Ovary (tissue), 9 donors: Measurements from ENCODE around the gene IRGQ. TPM values are rescaled to one million over a fixed set of nuclear protein-coding genes. Genes with fewer than 3 reads are reported as not detected.
A peak's percentile ranks its signal among the peaks of the same experiment; 100 is the strongest.
"Not testable (repeated sequence)": the region's sequence is repeated elsewhere in the genome, so short reads cannot be mapped to it uniquely, and the experiment has no call there.

Experiments used
- DNase-seq, 5 donors: peaks; one replicate each; pipeline ENCODE4 v3.0.0-alpha.2; 2019 to 2020
- H3K27ac ChIP-seq, 2 donors: fragments of 200-600 bp; one replicate each; pipeline versions ENCODE4 v1.5.1 to v1.8.0; 2019 to 2022
- H3K27me3 ChIP-seq: fragments of 200-600 bp; one replicate; pipeline ENCODE4 v1.8.0; 2022
- H3K36me3 ChIP-seq: fragments of 200-600 bp; sonication (generic); one replicate; pipeline ENCODE4 v1.5.1; 2019
- H3K4me1 ChIP-seq: one replicate; pipeline ENCODE4 v1.8.1; 2013; ENCODE audit warnings: mild to moderate bottlenecking, moderate library complexity; ENCODE audit not compliant: insufficient read depth
- H3K4me3 ChIP-seq: fragments of 200-600 bp; sonication (generic); one replicate; pipeline ENCODE4 v1.5.1; 2017
- H3K9me3 ChIP-seq, 2 donors: fragments of 200-600 bp in 1 of 2; sonication (generic) in 1 of 2; one replicate each; pipeline versions ENCODE4 v1.5.1 to v1.8.1; 2013 to 2019; ENCODE audit warnings: mild to moderate bottlenecking in 1 of 2, moderate library complexity in 1 of 2
- EP300 ChIP-seq: sonication (generic); formaldehyde crosslinking; IDR thresholded peaks from one replicate; pipeline ENCODE4 v1.6.1; 2017; ENCODE audit warnings: antibody characterized with exemption
- POLR2A ChIP-seq: fragments of 450-650 bp; IDR thresholded peaks from one replicate; pipeline ENCODE4 v1.6.1; 2017; ENCODE audit warnings: antibody characterized with exemption, mild to moderate bottlenecking, moderate library complexity
- WGBS, 3 donors: extraction: QIAGEN DNeasy Blood & Tissue Kit in 1 of 3; methylation state at CpG; one replicate each; pipeline versions ENCODE4 v1.1.5 to v1.1.7; 2013 to 2017; 5-methylcytosine and 5-hydroxymethylcytosine counted together
- intact Hi-C, 4 donors: fragments of 100-400 bp; cut with DNase I; formaldehyde crosslinking; loops; one replicate each; pipeline versions ENCODE4 v1.11.0 to v1.15.1; 2022 to 2023
- polyA plus RNA-seq, 2 donors: library from polyadenylated mRNA; stranded (reverse); fragments of 200-250 nt in 1 of 2; fragments of 350-450 nt in 1 of 2; fragmentation: Illumina TruSeq in 1 of 2; extraction: RNeasy Lipid Tissue Mini Kit (QIAGEN cat#74804) in 1 of 2; gene quantifications; one replicate each; pipeline ENCODE4 v1.2.3, GENCODE V29; 2013 to 2014
- total RNA-seq, 7 donors: library from RNA; depleted of rRNA in 2 of 7; stranded (reverse); fragments of >200 nt in 2 of 7; fragmentation: NEBNext Ultra II Directional in 3 of 7; extraction: Animal tissue kit (Norgen Biotek cat#: 25700) in 3 of 7; gene quantifications; one replicate each; pipeline versions ENCODE4 v1.1.0 to v1.2.4, GENCODE V29; 2016 to 2023
- TF ChIP-seq, protein P1 (sequence below), 3 donors: fragments of 450-650 bp in 2 of 3; fragments of 200-600 bp in 1 of 3; IDR thresholded peaks; one replicate each; pipeline versions ENCODE4 v1.5.1 to v1.8.0; 2016 to 2022; ENCODE audit warnings: antibody characterized with exemption in 3 of 3, mild to moderate bottlenecking in 1 of 3
- donor health status: DM: no; HTN: no; CAD: no; lungs with moderate emphysema.
- donor health status: DM: no; HTN: no; CAD: no.
- donor health status: Bipolar disorder and iron deficiency.
- donor health status: DM: yes; HTN: yes; CAD: no.
- donor health status: DM: no; HTN: no; CAD: no.
- donor health status: DM: yes; HTN: yes; CAD: no.

IRGQ gene
- total and polyA plus RNA-seq, 9 donors = 5.4 to 25.8 (median 19.2) TPM

DNA sequence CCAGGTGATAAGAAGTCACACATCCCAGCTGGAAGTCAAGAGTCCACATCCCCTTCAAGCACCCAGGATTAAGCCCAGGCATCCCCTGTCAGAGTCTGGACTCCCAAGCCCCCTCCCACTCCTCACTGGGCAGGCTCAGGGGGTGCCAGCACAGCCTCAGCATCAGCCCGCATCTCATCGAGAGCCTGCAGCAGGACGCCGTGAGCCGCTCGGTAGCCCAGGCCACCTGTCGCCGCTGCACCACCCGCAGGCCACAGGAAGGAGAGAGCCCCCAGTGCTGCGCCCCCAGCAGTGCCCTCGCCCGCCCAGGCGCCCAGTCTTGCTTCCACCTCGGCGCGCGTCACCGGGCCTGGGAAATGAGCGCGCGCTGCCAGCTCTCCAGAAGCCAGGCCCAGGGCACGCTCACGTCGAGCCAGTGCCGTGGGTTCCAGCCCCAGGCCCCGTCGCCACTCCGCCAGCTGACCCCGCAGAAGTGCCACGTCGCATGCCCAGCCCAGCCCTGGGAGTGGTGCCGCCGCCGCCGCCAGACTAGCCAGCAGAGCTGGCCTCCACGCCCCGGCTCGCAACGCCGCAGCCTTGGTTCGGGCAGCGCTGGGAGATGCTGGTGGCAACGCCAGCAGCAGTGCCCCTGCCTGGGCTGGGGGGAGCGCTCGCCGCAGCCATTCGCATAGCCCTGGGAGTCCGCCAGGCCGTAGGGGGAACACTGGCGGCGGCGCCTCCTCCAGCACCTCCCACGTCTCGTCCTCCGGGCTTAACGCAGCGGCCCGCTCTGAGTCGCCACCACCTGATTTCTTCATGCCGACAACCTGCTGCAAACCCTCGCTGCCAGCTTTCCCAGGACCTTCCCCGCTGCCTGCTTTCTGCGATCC is 3.8 kb downstream of the IRGQ start:
- no peaks in the 10 kb centered on the region for H3K27me3 ChIP-seq
- no peak overlapping the region for H3K27ac ChIP-seq
- DNase-seq = peak in 1 of 5 donors; percentile 41
- TF ChIP-seq, protein P1, sequence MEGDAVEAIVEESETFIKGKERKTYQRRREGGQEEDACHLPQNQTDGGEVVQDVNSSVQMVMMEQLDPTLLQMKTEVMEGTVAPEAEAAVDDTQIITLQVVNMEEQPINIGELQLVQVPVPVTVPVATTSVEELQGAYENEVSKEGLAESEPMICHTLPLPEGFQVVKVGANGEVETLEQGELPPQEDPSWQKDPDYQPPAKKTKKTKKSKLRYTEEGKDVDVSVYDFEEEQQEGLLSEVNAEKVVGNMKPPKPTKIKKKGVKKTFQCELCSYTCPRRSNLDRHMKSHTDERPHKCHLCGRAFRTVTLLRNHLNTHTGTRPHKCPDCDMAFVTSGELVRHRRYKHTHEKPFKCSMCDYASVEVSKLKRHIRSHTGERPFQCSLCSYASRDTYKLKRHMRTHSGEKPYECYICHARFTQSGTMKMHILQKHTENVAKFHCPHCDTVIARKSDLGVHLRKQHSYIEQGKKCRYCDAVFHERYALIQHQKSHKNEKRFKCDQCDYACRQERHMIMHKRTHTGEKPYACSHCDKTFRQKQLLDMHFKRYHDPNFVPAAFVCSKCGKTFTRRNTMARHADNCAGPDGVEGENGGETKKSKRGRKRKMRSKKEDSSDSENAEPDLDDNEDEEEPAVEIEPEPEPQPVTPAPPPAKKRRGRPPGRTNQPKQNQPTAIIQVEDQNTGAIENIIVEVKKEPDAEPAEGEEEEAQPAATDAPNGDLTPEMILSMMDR (IDR thresholded peaks at IDR 0.05) = no peak
- TF ChIP-seq POLR2A (no peak), EP300 (no peak)
- H3K9me3 ChIP-seq = no peaks in the 10 kb centered on the region
- 88 to 91% (median 91%) methylated on average over 63 of the region's 63 CpGs for WGBS, 3 donors
- H3K4me1 ChIP-seq = peaks cover 8% of the 10 kb centered on the region
- H3K4me3 ChIP-seq = no peak overlapping the region
- H3K36me3 ChIP-seq = no peaks in the 10 kb centered on the region
- intact Hi-C loops = no loop called here

DNA sequence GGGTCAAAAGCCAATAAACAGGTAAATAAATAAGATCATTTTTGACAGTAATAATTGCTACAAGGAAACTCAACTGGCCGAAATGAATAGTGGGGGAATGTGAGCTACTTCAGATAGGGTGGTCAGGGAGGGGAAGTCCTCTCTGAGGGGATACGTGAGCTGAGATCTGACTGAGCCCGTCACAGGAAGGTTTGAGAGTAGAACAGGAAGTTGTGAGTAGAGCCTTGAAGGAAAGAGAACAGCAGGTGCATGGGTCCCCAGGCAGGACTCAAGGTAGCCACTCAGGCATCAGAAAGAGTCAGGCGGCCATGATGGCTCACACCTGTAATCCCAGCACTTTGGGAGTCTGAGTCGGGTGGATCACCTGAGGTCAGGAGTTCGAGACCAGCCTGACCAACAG is 6.3 kb downstream of the IRGQ start:
- DNase-seq = no peak
- no peaks in the 10 kb centered on the region for H3K36me3 ChIP-seq
- H3K27ac ChIP-seq = no peak overlapping the region
- no peaks in the 10 kb centered on the region for H3K27me3 ChIP-seq
- H3K4me1 ChIP-seq = peaks cover 1% of the 10 kb centered on the region
- 77 to 82% (median 81%) methylated on average over 6 of the region's 6 CpGs for WGBS, 3 donors
- TF ChIP-seq EP300 = no peak
- TF ChIP-seq POLR2A = no peak
- TF ChIP-seq, protein P1 (IDR thresholded peaks at IDR 0.05) = no peak
- no peaks in the 10 kb centered on the region for H3K9me3 ChIP-seq
- no peak overlapping the region for H3K4me3 ChIP-seq
- intact Hi-C loops = no loop called here

DNA sequence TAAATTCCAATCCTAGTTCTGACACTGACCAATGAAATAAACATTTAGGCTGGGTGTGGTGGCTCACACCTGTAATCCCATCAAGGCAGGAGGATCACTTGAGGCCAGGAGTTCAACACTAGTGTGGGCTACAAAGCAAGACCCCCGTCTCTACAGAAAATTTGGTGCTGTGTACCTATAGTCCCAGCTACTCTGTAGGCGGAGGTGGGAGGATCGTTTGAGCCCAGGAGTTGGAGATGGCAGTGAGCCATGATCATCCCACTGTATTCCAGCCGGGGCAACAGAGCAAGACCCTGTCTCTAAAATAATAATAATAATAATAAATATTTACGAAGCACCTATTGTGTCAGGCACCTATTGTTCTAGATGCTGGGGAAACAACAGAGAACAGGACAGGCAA is 6.7 kb downstream of the IRGQ start:
- Histone ChIP-seq H3K27ac (no peak overlapping the region), H3K27me3 (no peaks in the 10 kb centered on the region), H3K4me1 (no peaks in the 10 kb centered on the region), H3K9me3 (no peaks in the 10 kb centered on the region), H3K4me3 (no peak overlapping the region), H3K36me3 (no peaks in the 10 kb centered on the region)
- intact Hi-C loops = no loop called here
- WGBS, 3 donors = 64 to 76% (median 69%) methylated on average over 5 of the region's 5 CpGs
- DNase-seq = no peak
- TF ChIP-seq POLR2A = no peak
- TF ChIP-seq, protein P1 (IDR thresholded peaks at IDR 0.05) = no peak
- TF ChIP-seq EP300 = no peak

DNA sequence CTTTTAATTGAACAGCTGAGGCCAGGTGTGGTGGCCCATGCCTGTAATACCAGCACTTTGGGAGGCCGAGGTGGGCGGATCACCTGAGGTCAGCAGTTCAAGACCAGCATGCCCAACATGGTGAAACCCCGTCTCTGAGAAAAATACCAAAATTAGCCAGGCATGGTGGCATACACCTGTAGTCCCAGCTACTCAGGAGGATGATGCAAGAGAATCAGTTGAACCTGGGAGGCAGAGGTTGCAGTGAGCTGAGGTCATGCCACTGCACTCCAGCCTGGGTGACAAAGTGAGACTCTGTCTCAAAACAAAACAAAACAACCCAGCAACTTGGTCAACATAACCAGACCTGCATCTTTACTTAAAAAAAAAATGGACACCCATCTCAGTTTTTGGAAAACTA is 8.9 kb downstream of the IRGQ start:
- 80 to 89% (median 81%) methylated on average over 3 of the region's 3 CpGs for WGBS, 3 donors
- H3K27ac ChIP-seq, intact Hi-C loops, H3K4me3 ChIP-seq, DNase-seq, H3K9me3 ChIP-seq, H3K27me3 ChIP-seq, H3K4me1 ChIP-seq, H3K36me3 ChIP-seq: not testable (repeated sequence)

DNA sequence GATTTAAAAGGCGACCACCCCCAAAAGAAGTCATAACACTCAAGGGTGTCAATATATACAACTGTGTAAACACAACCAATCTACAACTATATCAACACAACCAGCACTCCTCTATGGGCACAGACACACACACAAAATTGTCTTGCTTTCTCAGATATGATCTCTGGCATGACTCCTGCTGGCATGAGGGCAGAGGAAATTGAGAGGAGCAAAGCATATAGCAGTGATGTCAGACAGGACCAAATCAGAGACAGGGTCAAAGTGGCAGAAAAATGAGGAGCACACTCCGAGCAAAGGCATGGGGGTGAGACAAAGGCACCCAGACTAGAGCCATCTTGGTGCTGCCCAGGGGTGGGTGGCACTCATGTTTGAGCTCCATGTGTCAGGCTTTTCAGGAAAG is 9.6 kb downstream of the IRGQ start:
- no peak for DNase-seq
- intact Hi-C loops = no loop called here
- TF ChIP-seq EP300 = no peak
- TF ChIP-seq POLR2A = no peak
- TF ChIP-seq, protein P1 (IDR thresholded peaks at IDR 0.05) = no peak
- Histone ChIP-seq H3K36me3 (no peaks in the 10 kb centered on the region), H3K4me1 (peaks cover 2% of the 10 kb centered on the region), H3K9me3 (no peaks in the 10 kb centered on the region), H3K27ac (no peak overlapping the region), H3K27me3 (no peaks in the 10 kb centered on the region), H3K4me3 (no peak overlapping the region)
- WGBS, 3 donors = 61 to 79% (median 65%) methylated on average over 2 of the region's 2 CpGs
